Stimulated activated CD4-positive, alpha-beta T cell treated with anti-CD3 and anti-CD28 coated beads, Interleukin-12 subunit alpha, Interleukin-12 subunit beta, amount 100 ng/mL, for 48 hours (primary cell): ENCODE data around the gene SEC24C.
"Not testable (repeated sequence)": the region's sequence is repeated elsewhere in the genome, so short reads cannot be mapped to it uniquely, and the experiment has no call there.

Experiments
- DNase-seq, 3 donors: peaks; one replicate each; pipeline ENCODE4 v3.0.0-alpha.2; 2020; ENCODE audit warnings: low read depth in 2 of 3, low spot score in 1 of 3

The SEC24C gene

GRCh38 chr10:73743905-73744663 lies at the start of gene SEC24C:
Gene SEC24C (plus strand): TSS chr10:73744372. CDS start chr10:73746833, 2,461 bp downstream.
- peak; percentile 92 to 95 (median 92) for DNase-seq

GRCh38 chr10:73695302-73695701 lies 48.9 kb upstream of the SEC24C start:
- DNase-seq, result not testable (repeated sequence)

- not testable (repeated sequence) for DNase-seq
Measured at GRCh38 chr10:73697675-73698159, 46.5 kb upstream of the SEC24C start, which contains the start of gene AGAP5. Gene AGAP5 (minus strand): TSS chr10:73698109. CDS start chr10:73697755, 354 bp downstream.

- DNase-seq, result not testable (repeated sequence)
Measured at GRCh38 chr10:73698819-73699218, 45.4 kb upstream of the SEC24C start.

GRCh38 chr10:73703924-73704323 lies 40.2 kb upstream of the SEC24C start:
- not testable (repeated sequence) for DNase-seq

GRCh38 chr10:73705506-73706072 lies 38.6 kb upstream of the SEC24C start:
- DNase-seq, result not testable (repeated sequence)

- not testable (repeated sequence) for DNase-seq
Measured at GRCh38 chr10:73706488-73706887, 37.7 kb upstream of the SEC24C start.

- DNase-seq, result not testable (repeated sequence)
Measured at GRCh38 chr10:73707628-73708027, 36.5 kb upstream of the SEC24C start.

- DNase-seq, result not testable (repeated sequence)
Measured at GRCh38 chr10:73708122-73708521, 36.0 kb upstream of the SEC24C start.

GRCh38 chr10:73711683-73712082 lies 32.5 kb upstream of the SEC24C start:
- DNase-seq, result not testable (repeated sequence)

GRCh38 chr10:73713912-73714311 lies 30.3 kb upstream of the SEC24C start:
- DNase-seq, result not testable (repeated sequence)

- DNase-seq, result not testable (repeated sequence)
Measured at GRCh38 chr10:73714483-73714882, 29.7 kb upstream of the SEC24C start.

- DNase-seq, result not testable (repeated sequence)
Measured at GRCh38 chr10:73715179-73716156, 28.7 kb upstream of the SEC24C start.

- no peak for DNase-seq
Measured at GRCh38 chr10:73716251-73716650, 27.9 kb upstream of the SEC24C start.

GRCh38 chr10:73717556-73717955 lies 26.6 kb upstream of the SEC24C start:
- DNase-seq, result no peak

GRCh38 chr10:73720561-73720960 lies 23.6 kb upstream of the SEC24C start:
- DNase-seq, result not testable (repeated sequence)

- no peak for DNase-seq
Measured at GRCh38 chr10:73723516-73723915, 20.7 kb upstream of the SEC24C start.

- peak in 1 of 3 donors; percentile 29 for DNase-seq
Measured at GRCh38 chr10:73729781-73730152, 14.4 kb upstream of the SEC24C start.

- DNase-seq, result peak; percentile 88 to 96 (median 92)
Measured at GRCh38 chr10:73730153-73730906, 13.8 kb upstream of the SEC24C start.
